Measurements from ENCODE around the gene TMEFF2. TPM values are rescaled to one million over a fixed set of nuclear protein-coding genes. Genes with fewer than 3 reads are reported as not detected.

TMEFF2 gene
- total RNA-seq, 1 donor from 2014 or later: 0.41 TPM

DNA sequence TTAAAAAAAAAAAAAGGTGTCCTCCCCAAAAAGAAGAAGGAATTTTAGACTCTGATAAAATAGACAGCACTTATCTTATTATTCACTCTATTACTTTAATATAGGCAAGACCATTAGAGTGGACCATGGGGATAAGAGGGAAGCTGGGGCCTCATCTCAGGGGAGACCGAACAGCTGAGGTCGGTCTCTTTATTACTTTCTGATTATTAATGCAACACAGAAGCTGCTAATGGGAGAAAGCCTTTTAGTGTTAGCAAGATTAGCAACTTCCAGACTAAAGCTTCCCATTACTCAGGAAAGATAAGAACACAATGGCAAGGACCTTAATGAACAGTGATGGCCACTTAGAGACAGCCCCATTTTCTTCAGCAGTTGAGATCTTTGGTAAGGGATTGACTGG lies 135.5 kb downstream of the TMEFF2 start:
- no peaks in the 10 kb centered on the region for H3K36me3 Mint-ChIP-seq (ENCODE audit: low read depth, unreplicated experiment)
- H3K4me1 ChIP-seq (ENCODE audit: insufficient read depth, low read length): no peaks in the 10 kb centered on the region
- FAIRE-seq (no peak), DNase-seq (ENCODE audit: low read depth) (no peak)
- no peaks in the 10 kb centered on the region for H3K27me3 ChIP-seq (ENCODE audit: insufficient read depth, low read length)
- no peak overlapping the region for H3K27ac Mint-ChIP-seq (ENCODE audit: unreplicated experiment)
- no peaks in the 10 kb centered on the region for H4K20me1 ChIP-seq (ENCODE audit: insufficient read depth, low read length)
- no peaks in the 10 kb centered on the region for H3K9me3 Mint-ChIP-seq (ENCODE audit: unreplicated experiment)
- H3K9me3 ChIP-seq (ENCODE audit: insufficient read depth, low read depth, low read length): no peaks in the 10 kb centered on the region
- no peak overlapping the region for H3K4me3 ChIP-seq (ENCODE audit: insufficient read depth, low read depth, low read length)
- no peak overlapping the region for H3K4me3 Mint-ChIP-seq (ENCODE audit: unreplicated experiment)
- no peaks in the 10 kb centered on the region for H3K27me3 Mint-ChIP-seq (ENCODE audit: low read depth, unreplicated experiment)
- no peak overlapping the region for H3K9ac ChIP-seq (ENCODE audit: low read length)
- no peak overlapping the region for H2AFZ ChIP-seq (ENCODE audit: low read depth, low read length)
- H3K27ac ChIP-seq (ENCODE audit: low read depth, low read length): no peak overlapping the region
- no peak overlapping the region for H3K4me2 ChIP-seq (ENCODE audit: low read length)
- H3K4me1 Mint-ChIP-seq (ENCODE audit: low read depth, unreplicated experiment): no peaks in the 10 kb centered on the region
- TF ChIP-seq EZH2 (IDR thresholded peaks at IDR 0.05; ENCODE audit: insufficient read depth, low read length) (no peak), CTCF (IDR thresholded peaks at IDR 0.05; ENCODE audit: insufficient read depth, low read depth, low read length) (no peak)
- H3K79me2 ChIP-seq (ENCODE audit: insufficient read depth, low read length): no peaks in the 10 kb centered on the region
- H3K36me3 ChIP-seq (ENCODE audit: insufficient read depth, low read length): no peaks in the 10 kb centered on the region

DNA sequence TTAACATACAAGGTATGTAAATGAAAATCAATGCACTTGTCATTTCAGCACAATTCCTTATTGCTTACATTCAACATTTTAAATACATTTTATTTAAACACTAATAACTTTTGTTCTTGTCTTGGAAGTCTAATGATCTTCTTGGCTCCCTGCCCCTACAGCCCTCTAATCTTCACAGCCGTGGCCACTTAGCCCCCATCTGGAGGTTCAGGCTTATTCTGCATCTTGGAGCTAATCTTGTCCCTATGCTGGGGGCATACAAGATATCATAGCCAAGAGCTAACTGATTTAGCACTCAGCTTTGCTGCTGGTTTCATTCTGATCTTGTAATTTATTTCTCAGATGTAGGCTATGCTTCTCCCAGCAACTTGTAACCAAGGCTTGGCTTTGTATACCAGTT lies 140.8 kb downstream of the TMEFF2 start:
- Histone ChIP-seq H3K79me2 (ENCODE audit: insufficient read depth, low read length) (no peaks in the 10 kb centered on the region), H2AFZ (ENCODE audit: low read depth, low read length) (no peak overlapping the region), H3K9me3 (ENCODE audit: insufficient read depth, low read depth, low read length) (no peaks in the 10 kb centered on the region), H3K9ac (ENCODE audit: low read length) (no peak overlapping the region), H4K20me1 (ENCODE audit: insufficient read depth, low read length) (no peaks in the 10 kb centered on the region), H3K4me2 (ENCODE audit: low read length) (no peak overlapping the region), H3K27ac (ENCODE audit: low read depth, low read length) (no peak overlapping the region), H3K4me1 (ENCODE audit: insufficient read depth, low read length) (no peaks in the 10 kb centered on the region), H3K36me3 (ENCODE audit: insufficient read depth, low read length) (no peaks in the 10 kb centered on the region), H3K27me3 (ENCODE audit: insufficient read depth, low read length) (no peaks in the 10 kb centered on the region), H3K4me3 (ENCODE audit: insufficient read depth, low read depth, low read length) (no peak overlapping the region)
- no peaks in the 10 kb centered on the region for H3K4me1 Mint-ChIP-seq (ENCODE audit: low read depth, unreplicated experiment)
- FAIRE-seq (no peak), DNase-seq (ENCODE audit: low read depth) (no peak)
- no peak overlapping the region for H3K4me3 Mint-ChIP-seq (ENCODE audit: unreplicated experiment)
- no peaks in the 10 kb centered on the region for H3K9me3 Mint-ChIP-seq (ENCODE audit: unreplicated experiment)
- no peaks in the 10 kb centered on the region for H3K27me3 Mint-ChIP-seq (ENCODE audit: low read depth, unreplicated experiment)
- H3K27ac Mint-ChIP-seq (ENCODE audit: unreplicated experiment): no peak overlapping the region
- TF ChIP-seq EZH2 (IDR thresholded peaks at IDR 0.05; ENCODE audit: insufficient read depth, low read length): no peak
- no peak for TF ChIP-seq CTCF (IDR thresholded peaks at IDR 0.05; ENCODE audit: insufficient read depth, low read depth, low read length)
- H3K36me3 Mint-ChIP-seq (ENCODE audit: low read depth, unreplicated experiment): no peaks in the 10 kb centered on the region

DNA sequence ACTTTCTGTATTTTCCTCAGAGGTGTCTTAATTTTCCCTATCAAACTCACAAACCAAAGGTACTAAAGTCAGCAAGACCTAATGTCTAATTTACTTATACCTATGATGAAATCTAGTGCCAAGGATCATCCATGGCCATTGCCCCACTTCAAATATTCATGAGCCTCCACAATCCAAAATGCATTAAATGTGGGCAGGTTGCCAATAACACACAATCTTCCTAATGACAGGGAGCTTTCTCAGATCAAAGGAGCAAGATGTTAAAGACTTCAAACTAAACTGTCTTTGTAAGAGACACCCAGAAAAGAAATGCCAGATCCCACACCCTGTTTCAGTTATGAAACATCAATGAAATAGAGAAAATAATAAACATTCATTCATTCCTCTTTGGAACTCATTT lies 143.2 kb downstream of the TMEFF2 start:
- no peaks in the 10 kb centered on the region for H3K9me3 Mint-ChIP-seq (ENCODE audit: unreplicated experiment)
- H3K4me1 ChIP-seq (ENCODE audit: insufficient read depth, low read length): no peaks in the 10 kb centered on the region

More for the DNA sequence above, 143.2 kb downstream of the TMEFF2 start:
- no peaks in the 10 kb centered on the region for H3K36me3 Mint-ChIP-seq (ENCODE audit: low read depth, unreplicated experiment)
- Histone ChIP-seq H3K27ac (ENCODE audit: low read depth, low read length) (no peak overlapping the region), H2AFZ (ENCODE audit: low read depth, low read length) (no peak overlapping the region), H3K4me2 (ENCODE audit: low read length) (no peak overlapping the region), H3K36me3 (ENCODE audit: insufficient read depth, low read length) (no peaks in the 10 kb centered on the region), H3K9me3 (ENCODE audit: insufficient read depth, low read depth, low read length) (no peaks in the 10 kb centered on the region), H3K9ac (ENCODE audit: low read length) (no peak overlapping the region), H3K4me3 (ENCODE audit: insufficient read depth, low read depth, low read length) (no peak overlapping the region), H3K27me3 (ENCODE audit: insufficient read depth, low read length) (no peaks in the 10 kb centered on the region), H3K79me2 (ENCODE audit: insufficient read depth, low read length) (no peaks in the 10 kb centered on the region), H4K20me1 (ENCODE audit: insufficient read depth, low read length) (no peaks in the 10 kb centered on the region)
- FAIRE-seq (no peak), DNase-seq (ENCODE audit: low read depth) (no peak)
- H3K27ac Mint-ChIP-seq (ENCODE audit: unreplicated experiment): no peak overlapping the region
- no peaks in the 10 kb centered on the region for H3K4me1 Mint-ChIP-seq (ENCODE audit: low read depth, unreplicated experiment)
- no peaks in the 10 kb centered on the region for H3K27me3 Mint-ChIP-seq (ENCODE audit: low read depth, unreplicated experiment)
- TF ChIP-seq EZH2 (IDR thresholded peaks at IDR 0.05; ENCODE audit: insufficient read depth, low read length) (no peak), CTCF (IDR thresholded peaks at IDR 0.05; ENCODE audit: insufficient read depth, low read depth, low read length) (no peak)
- no peak overlapping the region for H3K4me3 Mint-ChIP-seq (ENCODE audit: unreplicated experiment)
